ENCODE data around the gene FRMD4A.

DNA sequence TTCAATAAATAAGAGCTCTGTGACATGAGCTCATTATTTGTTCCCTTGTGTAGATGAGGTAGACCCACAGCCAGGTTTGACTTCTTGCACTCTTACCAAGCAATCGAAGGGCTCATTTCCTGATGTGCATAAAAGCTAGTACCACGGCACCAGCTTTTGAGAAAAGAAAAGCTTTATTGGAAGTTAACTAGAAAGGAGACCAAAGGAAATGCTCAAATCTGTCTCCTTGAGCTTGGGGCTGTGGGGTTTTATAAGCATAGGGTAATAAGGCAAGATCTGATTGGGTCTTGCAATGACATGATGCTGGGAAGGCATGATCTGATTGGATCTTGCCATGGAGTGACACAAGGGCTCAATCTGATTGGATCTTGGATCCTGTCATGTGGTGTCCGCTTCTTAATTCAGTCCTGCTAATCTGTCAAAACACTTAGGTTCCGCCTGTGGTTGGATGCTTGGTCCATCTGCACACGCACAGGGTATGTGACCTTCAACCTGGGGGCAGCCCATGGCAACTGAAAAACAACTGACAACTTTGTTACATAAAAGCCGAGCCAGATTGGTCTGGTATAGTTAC is 47.8 kb upstream of the FRMD4A start:
- TF ChIP-seq, protein P1, sequence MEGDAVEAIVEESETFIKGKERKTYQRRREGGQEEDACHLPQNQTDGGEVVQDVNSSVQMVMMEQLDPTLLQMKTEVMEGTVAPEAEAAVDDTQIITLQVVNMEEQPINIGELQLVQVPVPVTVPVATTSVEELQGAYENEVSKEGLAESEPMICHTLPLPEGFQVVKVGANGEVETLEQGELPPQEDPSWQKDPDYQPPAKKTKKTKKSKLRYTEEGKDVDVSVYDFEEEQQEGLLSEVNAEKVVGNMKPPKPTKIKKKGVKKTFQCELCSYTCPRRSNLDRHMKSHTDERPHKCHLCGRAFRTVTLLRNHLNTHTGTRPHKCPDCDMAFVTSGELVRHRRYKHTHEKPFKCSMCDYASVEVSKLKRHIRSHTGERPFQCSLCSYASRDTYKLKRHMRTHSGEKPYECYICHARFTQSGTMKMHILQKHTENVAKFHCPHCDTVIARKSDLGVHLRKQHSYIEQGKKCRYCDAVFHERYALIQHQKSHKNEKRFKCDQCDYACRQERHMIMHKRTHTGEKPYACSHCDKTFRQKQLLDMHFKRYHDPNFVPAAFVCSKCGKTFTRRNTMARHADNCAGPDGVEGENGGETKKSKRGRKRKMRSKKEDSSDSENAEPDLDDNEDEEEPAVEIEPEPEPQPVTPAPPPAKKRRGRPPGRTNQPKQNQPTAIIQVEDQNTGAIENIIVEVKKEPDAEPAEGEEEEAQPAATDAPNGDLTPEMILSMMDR (IDR thresholded peaks at IDR 0.05), result no peak
- TF ChIP-seq POLR2A (IDR thresholded peaks at IDR 0.05), result no peak
